C4-2B (cell line): ENCODE data around the gene VAC14.

Experiments used
- H3K27ac ChIP-seq: fragments of 450-650 bp; 2 replicates; pipeline ENCODE4 v1.5.1; 2017
- ZFX ChIP-seq: fragments of 450-650 bp; IDR thresholded peaks from 2 replicates; pipeline ENCODE4 v1.6.1; 2017
- TF ChIP-seq, protein P1 (sequence below): fragments of 450-650 bp; conservative IDR thresholded peaks from 2 replicates; pipeline ENCODE4 v1.5.1; 2017; ENCODE audit warnings: mild to moderate bottlenecking

Gene VAC14

GRCh38 chr16:70712359-70712758 lies 88.6 kb downstream of the VAC14 start:
- TF ChIP-seq, protein P1, sequence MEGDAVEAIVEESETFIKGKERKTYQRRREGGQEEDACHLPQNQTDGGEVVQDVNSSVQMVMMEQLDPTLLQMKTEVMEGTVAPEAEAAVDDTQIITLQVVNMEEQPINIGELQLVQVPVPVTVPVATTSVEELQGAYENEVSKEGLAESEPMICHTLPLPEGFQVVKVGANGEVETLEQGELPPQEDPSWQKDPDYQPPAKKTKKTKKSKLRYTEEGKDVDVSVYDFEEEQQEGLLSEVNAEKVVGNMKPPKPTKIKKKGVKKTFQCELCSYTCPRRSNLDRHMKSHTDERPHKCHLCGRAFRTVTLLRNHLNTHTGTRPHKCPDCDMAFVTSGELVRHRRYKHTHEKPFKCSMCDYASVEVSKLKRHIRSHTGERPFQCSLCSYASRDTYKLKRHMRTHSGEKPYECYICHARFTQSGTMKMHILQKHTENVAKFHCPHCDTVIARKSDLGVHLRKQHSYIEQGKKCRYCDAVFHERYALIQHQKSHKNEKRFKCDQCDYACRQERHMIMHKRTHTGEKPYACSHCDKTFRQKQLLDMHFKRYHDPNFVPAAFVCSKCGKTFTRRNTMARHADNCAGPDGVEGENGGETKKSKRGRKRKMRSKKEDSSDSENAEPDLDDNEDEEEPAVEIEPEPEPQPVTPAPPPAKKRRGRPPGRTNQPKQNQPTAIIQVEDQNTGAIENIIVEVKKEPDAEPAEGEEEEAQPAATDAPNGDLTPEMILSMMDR, result no peak
- TF ChIP-seq ZFX, result no peak
- no peak overlapping the region for H3K27ac ChIP-seq

GRCh38 chr16:70711211-70712031 lies 89.5 kb downstream of the VAC14 start:
- TF ChIP-seq, protein P1, result no peak
- TF ChIP-seq ZFX, result no peak
- no peak overlapping the region for H3K27ac ChIP-seq

DNA sequence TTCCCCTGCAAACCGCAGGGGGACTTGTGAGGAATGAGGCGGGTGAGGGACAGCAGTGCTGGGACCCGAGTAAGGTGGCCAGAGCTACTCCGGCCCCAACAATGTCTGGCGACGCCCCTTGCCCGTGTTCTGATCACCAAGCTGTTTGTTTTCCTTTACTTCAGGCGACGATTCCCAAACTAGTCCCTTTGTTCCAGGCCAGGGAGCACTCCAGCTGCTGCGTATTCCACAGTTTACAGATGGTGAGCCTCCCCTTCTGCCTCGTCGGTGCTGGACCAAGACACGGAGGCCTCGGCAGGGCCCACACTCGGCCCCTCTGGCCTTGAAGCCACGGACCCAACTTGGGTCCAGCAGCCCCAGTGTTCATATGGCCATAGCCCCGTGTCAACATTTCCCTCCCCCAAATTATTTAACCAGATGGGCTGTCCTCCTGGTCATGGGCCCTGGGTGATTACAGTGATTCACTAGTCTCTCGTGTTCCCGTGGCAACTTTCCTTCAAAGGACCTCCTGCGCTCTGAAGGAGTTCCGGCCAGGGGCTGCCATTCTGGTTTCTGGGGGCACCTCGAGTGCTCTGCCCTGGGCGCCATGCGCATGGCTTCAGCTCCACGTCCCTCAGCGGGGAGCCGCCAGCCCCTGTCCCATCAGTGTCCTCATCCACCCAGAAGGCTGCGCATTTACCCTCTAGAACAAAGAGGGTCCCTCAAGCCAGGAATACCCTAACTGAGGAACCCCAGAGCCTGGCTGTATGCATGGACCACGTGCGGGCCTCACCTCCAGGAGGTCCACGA lies 90.3 kb downstream of the VAC14 start:
- H3K27ac ChIP-seq, result no peak overlapping the region
- TF ChIP-seq, protein P1, result no peak
- no peak for TF ChIP-seq ZFX

DNA sequence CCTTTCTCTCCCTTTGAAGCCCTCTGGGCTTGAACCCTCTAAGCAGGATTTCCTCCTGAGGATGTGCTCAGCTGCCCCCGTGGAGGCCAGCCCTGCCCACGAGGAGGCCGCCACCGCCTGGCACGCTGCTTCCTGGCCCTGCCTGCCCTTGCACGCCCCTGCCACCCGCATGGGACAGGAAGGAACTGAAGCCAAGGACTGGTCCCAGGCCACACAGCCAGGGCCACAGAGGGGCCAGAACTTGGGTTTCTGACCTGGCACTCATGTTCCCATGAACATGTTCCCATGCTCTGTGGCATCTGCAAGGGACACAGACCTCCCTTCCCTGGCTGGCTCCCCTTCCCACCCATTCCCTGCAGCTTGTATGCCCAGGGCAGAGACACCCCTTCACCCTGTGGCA lies 91.0 kb downstream of the VAC14 start:
- H3K27ac ChIP-seq, result no peak overlapping the region
- TF ChIP-seq, protein P1, result no peak
- TF ChIP-seq ZFX, result no peak

DNA sequence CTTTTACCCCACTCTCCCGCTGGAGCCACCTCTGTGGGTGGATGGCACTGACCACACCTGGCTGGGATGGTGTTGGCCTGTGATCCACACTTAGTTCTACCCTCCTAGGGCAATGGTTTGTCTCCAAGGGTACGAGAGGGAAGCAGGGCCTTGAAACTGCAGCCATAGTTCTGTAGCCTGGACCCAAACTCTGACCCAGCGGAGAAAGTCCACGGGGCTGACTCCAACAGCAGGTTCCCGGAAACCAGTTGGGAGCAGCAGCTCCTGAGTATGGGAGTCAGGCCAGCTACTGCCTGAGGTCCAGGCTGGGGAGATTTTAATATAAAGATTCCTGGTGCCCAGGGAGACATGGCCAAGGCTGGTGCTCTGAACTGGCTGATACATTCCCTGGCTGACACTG lies 91.5 kb downstream of the VAC14 start:
- no peak overlapping the region for H3K27ac ChIP-seq
- TF ChIP-seq, protein P1, result no peak
- TF ChIP-seq ZFX, result no peak

GRCh38 chr16:70708366-70709246 lies 92.4 kb downstream of the VAC14 start:
- no peak for TF ChIP-seq ZFX
- TF ChIP-seq, protein P1, result no peak
- H3K27ac ChIP-seq, result no peak overlapping the region
